ENCODE measurements around the gene CHKB. TPM values are rescaled to one million over a fixed set of nuclear protein-coding genes. Genes with fewer than 3 reads are reported as not detected.

Gene CHKB
- total RNA-seq, 4 donors from 2014 or later = 74.8 to 232 (median 86.1) TPM

DNA sequence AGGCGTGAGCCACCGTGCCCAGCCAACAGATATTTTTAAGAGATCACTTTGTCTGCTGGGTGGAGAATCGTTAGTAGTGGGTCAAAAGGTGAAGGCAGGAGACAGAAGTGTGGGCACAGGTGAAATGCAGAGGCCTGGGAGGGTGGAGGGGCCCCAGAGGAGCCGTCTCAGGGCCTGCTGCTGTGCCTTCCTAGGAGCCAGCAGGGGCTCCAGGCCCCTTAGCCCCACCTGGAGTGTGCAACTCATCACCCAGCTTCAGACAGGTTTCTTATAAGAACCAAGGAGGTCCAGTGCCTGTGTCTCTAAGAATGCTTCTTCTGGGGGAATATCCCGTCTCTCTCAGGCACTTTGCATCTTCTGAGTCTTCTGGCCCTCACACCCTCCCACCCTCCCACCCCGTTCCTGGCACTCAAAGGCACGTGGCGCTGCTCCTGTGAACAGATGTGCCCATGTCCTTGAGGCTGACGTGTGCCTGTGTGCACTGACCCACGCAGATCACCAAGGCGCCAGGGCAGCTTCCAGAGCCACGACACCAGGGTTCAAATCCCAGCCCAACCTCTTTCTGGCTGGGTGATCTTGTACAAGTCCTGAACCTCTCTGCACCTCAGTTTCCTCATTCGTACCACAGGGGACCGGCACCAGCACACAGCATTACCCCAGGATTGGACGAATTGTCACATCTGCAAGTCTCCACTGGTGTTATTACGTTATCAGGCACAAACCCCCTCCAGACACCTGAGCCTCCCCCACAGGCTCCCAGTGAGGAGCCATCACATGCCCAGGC lies 41.9 kb upstream of the CHKB start:
- 83% methylated on average over 16 of the region's 16 CpGs; no CpG with 5 or more reads in 1 of the 2 donors for WGBS, 2 donors (ENCODE audit: low coverage in 1 of 2)
- H3K4me3 ChIP-seq = no peak overlapping the region
- peak; percentile 7 for DNase-seq
- no peak overlapping the region for H3K27ac ChIP-seq
- H3K9me3 ChIP-seq = no peaks in the 10 kb centered on the region
- peaks cover 10 to 48% (median 42%) of the 10 kb centered on the region in 4 donors for H3K4me1 ChIP-seq
- in situ Hi-C loops (cut with MboI; ENCODE audit: low pct_ligation_motif_present in 1 of 4, low pct_unique_long_range_greater_than_20kb in 1 of 4, low sequenced_read_pairs in 3 of 4) = no loop called here
- H3K27me3 ChIP-seq = no peaks in the 10 kb centered on the region
- H3K36me3 ChIP-seq = no peaks in the 10 kb centered on the region
- intact Hi-C loops (cut with DNase I; ENCODE audit: low total_unique reads) = no loop called here
- TF ChIP-seq, protein P1, sequence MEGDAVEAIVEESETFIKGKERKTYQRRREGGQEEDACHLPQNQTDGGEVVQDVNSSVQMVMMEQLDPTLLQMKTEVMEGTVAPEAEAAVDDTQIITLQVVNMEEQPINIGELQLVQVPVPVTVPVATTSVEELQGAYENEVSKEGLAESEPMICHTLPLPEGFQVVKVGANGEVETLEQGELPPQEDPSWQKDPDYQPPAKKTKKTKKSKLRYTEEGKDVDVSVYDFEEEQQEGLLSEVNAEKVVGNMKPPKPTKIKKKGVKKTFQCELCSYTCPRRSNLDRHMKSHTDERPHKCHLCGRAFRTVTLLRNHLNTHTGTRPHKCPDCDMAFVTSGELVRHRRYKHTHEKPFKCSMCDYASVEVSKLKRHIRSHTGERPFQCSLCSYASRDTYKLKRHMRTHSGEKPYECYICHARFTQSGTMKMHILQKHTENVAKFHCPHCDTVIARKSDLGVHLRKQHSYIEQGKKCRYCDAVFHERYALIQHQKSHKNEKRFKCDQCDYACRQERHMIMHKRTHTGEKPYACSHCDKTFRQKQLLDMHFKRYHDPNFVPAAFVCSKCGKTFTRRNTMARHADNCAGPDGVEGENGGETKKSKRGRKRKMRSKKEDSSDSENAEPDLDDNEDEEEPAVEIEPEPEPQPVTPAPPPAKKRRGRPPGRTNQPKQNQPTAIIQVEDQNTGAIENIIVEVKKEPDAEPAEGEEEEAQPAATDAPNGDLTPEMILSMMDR (IDR thresholded peaks at IDR 0.05) = no peak
- TF ChIP-seq POLR2A (IDR thresholded peaks at IDR 0.05) (no peak), POLR2AphosphoS5 (IDR thresholded peaks at IDR 0.05) (no peak), EP300 (IDR thresholded peaks at IDR 0.05; ENCODE audit: low read depth) (no peak)

GRCh38 chr22:50622723-50623327 lies 40.2 kb upstream of the CHKB start:
- no peaks in the 10 kb centered on the region for H3K27me3 ChIP-seq
- in situ Hi-C loops (cut with MboI; ENCODE audit: low pct_ligation_motif_present in 1 of 4, low pct_unique_long_range_greater_than_20kb in 1 of 4, low sequenced_read_pairs in 3 of 4) = no loop called here
- peak; percentile 48 for TF ChIP-seq POLR2A (IDR thresholded peaks at IDR 0.05)
- TF ChIP-seq POLR2AphosphoS5 (IDR thresholded peaks at IDR 0.05) = peak in 2 of 3 donors; percentile 62 to 81
- TF ChIP-seq, protein P1 (IDR thresholded peaks at IDR 0.05) = peak in 2 of 5 experiments; percentile 9 to 38
- TF ChIP-seq EP300 (IDR thresholded peaks at IDR 0.05; ENCODE audit: low read depth) = no peak
- H3K36me3 ChIP-seq = no peaks in the 10 kb centered on the region
- H3K27ac ChIP-seq = peak overlapping the region; percentile 85 to 94 (median 86)
- intact Hi-C loops (cut with DNase I; ENCODE audit: low total_unique reads) = no loop called here
- peaks cover 4 to 41% (median 35%) of the 10 kb centered on the region in 4 donors for H3K4me1 ChIP-seq
- H3K4me3 ChIP-seq = peak overlapping the region in 2 of 4 donors; percentile 2 to 22
- WGBS, 2 donors (ENCODE audit: low coverage in 1 of 2) = 27% methylated on average over 10 of the region's 16 CpGs; no CpG with 5 or more reads in 1 of the 2 donors
- no peaks in the 10 kb centered on the region for H3K9me3 ChIP-seq
- DNase-seq = peak; percentile 93

DNA sequence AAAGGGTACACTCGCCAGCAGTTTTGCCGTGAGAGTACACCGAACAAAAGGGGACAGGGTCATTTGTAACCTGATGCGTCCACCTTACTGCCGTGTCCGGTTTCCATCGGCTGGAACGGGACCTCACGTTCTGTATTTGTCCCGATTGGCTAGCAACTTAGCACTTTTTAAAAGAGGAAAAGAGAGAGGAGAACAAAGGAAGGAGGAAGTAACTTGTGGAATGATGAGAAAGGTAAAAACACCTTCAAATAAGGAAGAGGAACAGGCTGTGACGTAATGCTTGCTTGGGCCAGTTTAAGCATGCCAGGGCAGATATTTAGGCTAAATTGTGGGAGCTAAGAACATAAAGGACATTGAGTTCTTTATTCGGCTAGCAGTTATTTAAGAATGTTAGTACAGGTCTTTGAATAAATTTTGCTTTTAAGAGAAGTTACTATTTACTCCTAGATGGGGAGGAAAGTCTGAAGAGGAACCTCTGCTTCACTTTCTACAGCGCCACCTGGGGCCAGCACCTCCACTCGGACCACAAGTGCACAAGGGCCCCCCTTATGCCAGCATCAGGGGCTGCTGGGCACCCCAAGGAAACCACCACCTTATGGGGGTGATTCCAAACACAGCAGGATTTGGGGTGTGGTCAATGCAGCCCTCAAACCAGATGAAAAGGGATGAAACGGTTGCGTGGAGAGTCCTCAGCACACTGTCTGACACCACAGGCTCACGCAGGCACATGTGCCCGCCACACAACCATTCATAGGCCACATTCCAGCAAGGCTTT lies 39.5 kb upstream of the CHKB start:
- no peak for TF ChIP-seq POLR2AphosphoS5 (IDR thresholded peaks at IDR 0.05)
- no peak for TF ChIP-seq POLR2A (IDR thresholded peaks at IDR 0.05)
- no peak for TF ChIP-seq EP300 (IDR thresholded peaks at IDR 0.05; ENCODE audit: low read depth)
- TF ChIP-seq, protein P1 (IDR thresholded peaks at IDR 0.05) = peak in 3 of 5 experiments; percentile 16 to 37 (median 28)
- intact Hi-C loops (cut with DNase I; ENCODE audit: low total_unique reads) = no loop called here
- peak; percentile 65 for DNase-seq
- Histone ChIP-seq H3K9me3 (no peaks in the 10 kb centered on the region), H3K27ac (peak overlapping the region; percentile 85 to 94 (median 86)), H3K4me1 (peaks cover 4 to 36% (median 31%) of the 10 kb centered on the region in 4 donors), H3K4me3 (peak overlapping the region in 3 of 4 donors; percentile 2 to 22 (median 12)), H3K36me3 (no peaks in the 10 kb centered on the region), H3K27me3 (no peaks in the 10 kb centered on the region)
- WGBS, 2 donors (ENCODE audit: low coverage in 1 of 2) = 2 to 15% methylated on average over 11 to 18 of the region's 18 CpGs
- in situ Hi-C loops (cut with MboI; ENCODE audit: low pct_ligation_motif_present in 1 of 4, low pct_unique_long_range_greater_than_20kb in 1 of 4, low sequenced_read_pairs in 3 of 4) = no loop called here

Data from transverse colon (tissue), 4 donors.